Calu3 (cell line): ENCODE measurements around the gene SMIM41. TPM values are rescaled to one million over a fixed set of nuclear protein-coding genes. Genes with fewer than 3 reads are reported as not detected.

Experiments
- BruUV-seq: library from RNA; stranded (reverse); fragments of 400-500 nt; replicated peaks from 2 replicates; lab custom pipeline; 2021; lab: Mats Ljungman, UMichigan
- CTCF ChIA-PET: fragments of 300-600 bp; sonication (Branson Sonifier 250); formaldehyde crosslinking; loops from one replicate; lab custom pipeline; 2022; ENCODE audit warnings: antibody characterized with exemption; lab: Charles Lee
- DNase-seq: peaks from one replicate; pipeline ENCODE4 v3.0.0; 2022
- H3K27ac Mint-ChIP-seq: one replicate; pipeline ENCODE4 v1.8.0; 2022; ENCODE audit warnings: mixed read lengths; ENCODE audit not compliant: unreplicated experiment
- H3K27me3 Mint-ChIP-seq: one replicate; pipeline ENCODE4 v1.8.0; 2022; ENCODE audit warnings: mixed read lengths; ENCODE audit not compliant: unreplicated experiment
- H3K36me3 Mint-ChIP-seq: one replicate; pipeline ENCODE4 v1.8.0; 2022; ENCODE audit warnings: mild to moderate bottlenecking, moderate library complexity, mixed read lengths; ENCODE audit not compliant: insufficient read depth, unreplicated experiment
- H3K4me1 Mint-ChIP-seq: one replicate; pipeline ENCODE4 v1.8.0; 2022; ENCODE audit warnings: mild to moderate bottlenecking, low read depth, mixed read lengths; ENCODE audit not compliant: unreplicated experiment
- H3K4me3 Mint-ChIP-seq: one replicate; pipeline ENCODE4 v1.8.0; 2022; ENCODE audit warnings: mild to moderate bottlenecking, low read depth, moderate library complexity, mixed read lengths; ENCODE audit not compliant: unreplicated experiment
- H3K9me3 Mint-ChIP-seq: one replicate; pipeline ENCODE4 v1.8.0; 2022; ENCODE audit warnings: low read depth, mixed read lengths; ENCODE audit not compliant: unreplicated experiment
- intact Hi-C: fragments of 100-400 bp; cut with micrococcal nuclease; formaldehyde crosslinking; loops from one replicate; pipeline ENCODE4 v1.10.0; 2022; ENCODE audit not compliant: unreplicated experiment
- total RNA-seq: library from RNA; stranded (reverse); gene quantifications from 2 replicates; pipeline ENCODE4 v1.2.3, GENCODE V29; 2022
- TF ChIP-seq, protein P1 (sequence below): fragments of 200-600 bp; IDR thresholded peaks from one replicate; pipeline ENCODE4 v1.8.0; 2022; ENCODE audit warnings: antibody characterized with exemption; ENCODE audit not compliant: unreplicated experiment

Gene SMIM41
- total RNA-seq, 1 experiment from 2014 or later: not detected

DNA sequence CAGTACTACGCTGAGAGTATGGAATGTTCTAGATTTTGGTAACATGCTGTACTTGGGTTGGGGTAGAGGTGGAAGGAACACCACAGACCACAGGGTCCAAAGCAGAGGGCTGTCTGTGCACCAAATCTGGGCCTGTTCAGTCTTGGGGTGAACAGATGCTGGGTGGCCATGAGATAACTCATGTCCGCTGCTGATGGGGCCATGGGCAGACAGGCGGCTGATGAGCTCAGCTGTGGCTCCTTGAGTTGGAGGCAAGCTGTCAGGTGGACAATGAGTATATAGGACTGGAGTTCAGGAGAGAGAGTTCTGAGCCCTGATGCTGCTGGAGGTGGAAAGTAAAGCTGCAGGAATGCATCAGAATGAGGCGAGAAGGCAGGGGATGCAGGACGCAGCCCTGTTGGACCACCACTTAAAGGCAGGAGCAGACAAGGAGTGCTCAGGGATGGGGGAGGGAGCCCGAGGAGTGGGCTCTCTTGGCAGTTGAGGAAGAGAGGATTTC is 6.2 kb downstream of the SMIM41 start:
- Mint-ChIP-seq H3K27ac (no peak overlapping the region), H3K36me3 (peaks cover 4% of the 10 kb centered on the region), H3K4me1 (peaks cover 6% of the 10 kb centered on the region), H3K4me3 (no peak overlapping the region), H3K9me3 (no peaks in the 10 kb centered on the region), H3K27me3 (peaks cover 51% of the 10 kb centered on the region)
- CTCF ChIA-PET: interaction anchor here (4.6 kb wide), 1 partner anchor 60 kb away, joined by 37 read pairs; no protein-coding TSS in a partner anchor
- TF ChIP-seq, protein P1, sequence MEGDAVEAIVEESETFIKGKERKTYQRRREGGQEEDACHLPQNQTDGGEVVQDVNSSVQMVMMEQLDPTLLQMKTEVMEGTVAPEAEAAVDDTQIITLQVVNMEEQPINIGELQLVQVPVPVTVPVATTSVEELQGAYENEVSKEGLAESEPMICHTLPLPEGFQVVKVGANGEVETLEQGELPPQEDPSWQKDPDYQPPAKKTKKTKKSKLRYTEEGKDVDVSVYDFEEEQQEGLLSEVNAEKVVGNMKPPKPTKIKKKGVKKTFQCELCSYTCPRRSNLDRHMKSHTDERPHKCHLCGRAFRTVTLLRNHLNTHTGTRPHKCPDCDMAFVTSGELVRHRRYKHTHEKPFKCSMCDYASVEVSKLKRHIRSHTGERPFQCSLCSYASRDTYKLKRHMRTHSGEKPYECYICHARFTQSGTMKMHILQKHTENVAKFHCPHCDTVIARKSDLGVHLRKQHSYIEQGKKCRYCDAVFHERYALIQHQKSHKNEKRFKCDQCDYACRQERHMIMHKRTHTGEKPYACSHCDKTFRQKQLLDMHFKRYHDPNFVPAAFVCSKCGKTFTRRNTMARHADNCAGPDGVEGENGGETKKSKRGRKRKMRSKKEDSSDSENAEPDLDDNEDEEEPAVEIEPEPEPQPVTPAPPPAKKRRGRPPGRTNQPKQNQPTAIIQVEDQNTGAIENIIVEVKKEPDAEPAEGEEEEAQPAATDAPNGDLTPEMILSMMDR: no peak
- intact Hi-C loops: no loop called here
- DNase-seq: no peak
- no TSS peak for BruUV-seq

DNA sequence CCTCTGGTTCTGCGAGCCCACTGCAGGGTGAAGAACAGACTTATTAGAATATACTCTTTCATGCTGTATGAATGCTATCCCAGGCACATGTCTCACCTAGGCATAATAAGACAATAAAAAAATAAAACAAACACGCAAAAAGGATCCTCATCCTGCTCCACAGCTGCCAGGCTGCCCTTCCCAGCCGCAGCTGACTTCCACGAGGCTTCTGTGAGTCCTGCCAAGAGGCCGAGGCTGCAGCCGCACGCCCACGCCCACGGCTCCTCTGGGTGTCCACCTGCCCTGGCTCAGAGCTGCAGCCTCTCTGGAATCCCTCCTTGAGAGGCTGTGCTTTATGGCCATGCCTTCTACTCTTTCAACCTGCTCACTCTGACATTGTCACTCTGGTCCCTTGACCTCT is 6.9 kb downstream of the SMIM41 start:
- peaks cover 57% of the 10 kb centered on the region for H3K27me3 Mint-ChIP-seq
- no peak overlapping the region for H3K27ac Mint-ChIP-seq
- no peak for DNase-seq
- peaks cover 6% of the 10 kb centered on the region for H3K4me1 Mint-ChIP-seq
- CTCF ChIA-PET: interaction anchor here (4.6 kb wide), 1 partner anchor 61 kb away, joined by 37 read pairs; no protein-coding TSS in a partner anchor
- intact Hi-C loops: no loop called here
- TF ChIP-seq, protein P1: no peak
- peaks cover 4% of the 10 kb centered on the region for H3K36me3 Mint-ChIP-seq
- BruUV-seq: no TSS peak
- no peaks in the 10 kb centered on the region for H3K9me3 Mint-ChIP-seq
- H3K4me3 Mint-ChIP-seq: no peak overlapping the region

DNA sequence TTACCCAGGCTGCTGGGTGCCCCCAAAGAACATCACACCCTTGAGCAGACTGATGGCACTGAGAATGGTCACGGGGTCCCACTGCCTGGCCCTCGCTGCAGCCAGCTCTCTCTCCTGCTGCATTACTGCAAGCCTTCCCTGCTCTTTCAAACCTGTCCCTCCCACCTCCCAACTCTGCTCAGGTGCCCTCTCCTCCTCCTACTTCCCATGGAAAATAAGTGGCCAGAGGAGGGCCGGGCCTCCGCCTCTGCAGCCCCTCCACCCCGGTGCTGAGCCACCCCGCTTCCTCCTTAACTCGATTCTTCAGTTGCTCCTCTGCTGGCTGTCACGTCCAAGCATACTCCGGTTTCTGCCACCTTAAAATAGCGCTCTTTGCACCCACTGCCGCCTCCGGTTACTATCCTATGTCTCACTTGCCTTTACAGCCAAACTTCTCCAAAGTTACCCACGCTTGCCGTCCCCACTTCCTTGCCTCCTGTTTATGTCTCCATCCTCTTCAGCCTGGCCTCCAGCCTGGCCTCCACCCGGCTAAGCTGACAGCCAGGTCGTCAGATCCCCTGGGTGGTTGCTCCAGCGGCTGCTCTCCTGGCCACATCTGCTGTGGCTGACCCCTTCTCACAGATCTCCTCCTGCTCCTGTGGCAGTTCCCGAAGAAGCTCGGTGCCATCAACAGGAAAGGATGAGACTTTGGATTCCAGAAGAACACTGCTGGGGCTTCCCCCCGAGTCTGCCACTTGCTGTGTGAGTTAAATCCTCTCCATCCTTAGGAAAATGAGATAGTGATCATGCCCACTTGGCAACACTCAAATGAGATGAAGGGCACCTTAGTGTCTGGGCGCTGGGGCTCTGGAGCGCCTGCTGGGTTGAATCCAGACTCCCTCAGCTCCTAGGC is 7.7 kb downstream of the SMIM41 start:
- intact Hi-C loops: no loop called here
- H3K4me1 Mint-ChIP-seq: peaks cover 6% of the 10 kb centered on the region
- BruUV-seq: no TSS peak
- no peak overlapping the region for H3K27ac Mint-ChIP-seq
- no peak for DNase-seq
- H3K4me3 Mint-ChIP-seq: no peak overlapping the region
- TF ChIP-seq, protein P1: no peak
- peaks cover 65% of the 10 kb centered on the region for H3K27me3 Mint-ChIP-seq
- CTCF ChIA-PET: interaction anchor here (0.8 kb wide), 1 partner anchor 62 kb away, joined by 3 read pairs; no protein-coding TSS in a partner anchor
- no peaks in the 10 kb centered on the region for H3K9me3 Mint-ChIP-seq
- no peaks in the 10 kb centered on the region for H3K36me3 Mint-ChIP-seq

DNA sequence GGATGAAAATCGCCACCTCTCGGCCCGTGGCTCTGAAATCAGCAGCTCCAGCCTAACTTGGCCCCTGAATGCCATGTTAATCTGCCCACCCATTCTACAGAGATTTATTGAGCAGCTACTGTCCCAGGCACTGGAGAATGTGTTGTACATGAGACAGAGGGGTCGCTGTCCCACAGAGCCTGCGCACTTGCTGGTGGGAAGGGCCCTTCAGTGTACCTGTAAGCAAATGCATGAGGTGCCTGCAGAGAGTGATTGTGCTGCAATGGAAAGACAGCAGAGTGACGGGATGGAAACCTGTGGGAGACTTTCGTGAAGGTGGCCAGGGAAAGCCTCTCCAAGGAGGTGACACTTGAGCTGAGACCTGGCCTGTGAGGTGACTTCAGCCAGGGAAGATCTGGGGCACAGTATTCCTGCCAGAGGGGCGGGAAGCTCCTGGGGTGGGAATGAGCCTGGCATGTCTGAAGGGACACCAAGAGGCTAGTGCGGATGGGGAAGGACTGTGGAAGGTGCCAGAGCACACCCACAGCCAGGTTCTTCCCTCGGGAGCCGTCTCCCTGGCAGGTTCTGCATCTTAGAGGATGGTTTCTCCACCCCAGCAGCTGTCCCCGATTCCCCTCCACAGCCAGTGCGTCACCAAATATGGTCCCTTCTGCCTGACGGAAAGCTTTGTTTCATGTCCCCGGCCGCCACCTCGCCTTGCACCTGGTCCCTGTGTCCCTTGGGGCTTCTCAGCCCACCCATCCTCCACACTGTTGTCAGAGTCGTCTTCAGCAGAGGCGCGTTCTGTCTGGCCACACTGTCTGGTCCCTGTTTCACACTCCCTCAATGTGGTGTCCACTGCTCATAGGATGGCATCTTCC is 8.7 kb downstream of the SMIM41 start:
- no TSS peak for BruUV-seq

More for the DNA sequence above, 8.7 kb downstream of the SMIM41 start:
- H3K36me3 Mint-ChIP-seq: no peaks in the 10 kb centered on the region
- peaks cover 66% of the 10 kb centered on the region for H3K27me3 Mint-ChIP-seq
- peaks cover 6% of the 10 kb centered on the region for H3K4me1 Mint-ChIP-seq
- CTCF ChIA-PET: interaction anchor here (0.8 kb wide), 1 partner anchor 63 kb away, joined by 3 read pairs; no protein-coding TSS in a partner anchor
- TF ChIP-seq, protein P1: no peak
- H3K9me3 Mint-ChIP-seq: no peaks in the 10 kb centered on the region
- H3K27ac Mint-ChIP-seq: no peak overlapping the region
- H3K4me3 Mint-ChIP-seq: no peak overlapping the region
- intact Hi-C loops: no loop called here
- no peak for DNase-seq
